Activated CD4-positive, CD25-positive, alpha-beta regulatory T cell treated with anti-CD3 and anti-CD28 coated beads, Interleukin-2, amount 50 U/mL, for 72 hours (primary cell): ENCODE measurements around the gene SNRPA1.

Source experiments
- DNase-seq: peaks from one replicate; pipeline ENCODE4 v3.0.0; 2021

Gene SNRPA1

GRCh38 chr15:101318147-101318819 lies 23.2 kb upstream of the SNRPA1 start:
- no peak for DNase-seq

- no peak for DNase-seq
Measured at GRCh38 chr15:101317336-101317872, 22.4 kb upstream of the SNRPA1 start.

GRCh38 chr15:101316529-101316928 lies 21.5 kb upstream of the SNRPA1 start:
- no peak for DNase-seq

- no peak for DNase-seq
Measured at GRCh38 chr15:101315736-101316135, 20.7 kb upstream of the SNRPA1 start.

- no peak for DNase-seq
Measured at GRCh38 chr15:101314336-101315125, 19.5 kb upstream of the SNRPA1 start.

- no peak for DNase-seq
Measured at GRCh38 chr15:101313041-101313761, 18.2 kb upstream of the SNRPA1 start.

- no peak for DNase-seq
Measured at GRCh38 chr15:101310508-101310907, 15.5 kb upstream of the SNRPA1 start.

- DNase-seq: no peak
Measured at GRCh38 chr15:101310161-101310480, 15.1 kb upstream of the SNRPA1 start.

- no peak for DNase-seq
Measured at GRCh38 chr15:101309436-101310160, 14.6 kb upstream of the SNRPA1 start.

- no peak for DNase-seq
Measured at GRCh38 chr15:101308604-101309435, 13.8 kb upstream of the SNRPA1 start.

GRCh38 chr15:101307897-101308603 lies 13.0 kb upstream of the SNRPA1 start:
- DNase-seq: no peak

GRCh38 chr15:101307048-101307896 lies 12.2 kb upstream of the SNRPA1 start:
- DNase-seq: no peak

- DNase-seq: no peak
Measured at GRCh38 chr15:101306341-101307047, 11.4 kb upstream of the SNRPA1 start.

- no peak for DNase-seq
Measured at GRCh38 chr15:101305820-101306255, 10.8 kb upstream of the SNRPA1 start.

GRCh38 chr15:101303408-101303807 lies 8.4 kb upstream of the SNRPA1 start:
- DNase-seq: no peak

GRCh38 chr15:101296418-101297405 lies 1.7 kb upstream of the SNRPA1 start:
- no peak for DNase-seq

GRCh38 chr15:101295607-101296161 lies 636 bp upstream of the SNRPA1 start:
- DNase-seq: peak; percentile 71

GRCh38 chr15:101293122-101293521 lies 1.9 kb downstream of the SNRPA1 start:
- DNase-seq: no peak
